Osteoblast (primary cell): ENCODE data around the gene TICAM2. TPM values are rescaled to one million over a fixed set of nuclear protein-coding genes. Genes with fewer than 3 reads are reported as not detected.

Experiments used
- DNase-seq: peaks from one replicate; pipeline ENCODE4 v3.0.0; 2011; ENCODE audit warnings: low spot score, mixed read lengths; ENCODE audit not compliant: insufficient read length; ENCODE audit errors: missing footprints
- H2AFZ ChIP-seq: 2 replicates; pipeline ENCODE4 v1.6.0; 2011; ENCODE audit warnings: mild to moderate bottlenecking, low read length
- H3K27ac ChIP-seq: 2 replicates; pipeline ENCODE4 v1.5.1; 2011; ENCODE audit warnings: mild to moderate bottlenecking, low read depth, low read length, moderate library complexity
- H3K27me3 ChIP-seq: 2 replicates; pipeline ENCODE4 v1.6.0; 2012; ENCODE audit warnings: mild to moderate bottlenecking, control low read depth, inconsistent platforms, low read length, moderate library complexity; ENCODE audit not compliant: insufficient read depth
- H3K36me3 ChIP-seq: 2 replicates; pipeline ENCODE4 v1.5.1; 2011; ENCODE audit warnings: mild to moderate bottlenecking, low read length, control low read depth, moderate library complexity; ENCODE audit not compliant: insufficient read depth
- H3K4me1 ChIP-seq: 2 replicates; pipeline ENCODE4 v1.5.1; 2011; ENCODE audit warnings: mild to moderate bottlenecking, low read length, control low read depth, moderate library complexity; ENCODE audit not compliant: insufficient read depth
- H3K4me2 ChIP-seq: 2 replicates; pipeline ENCODE4 v1.6.0; 2011; ENCODE audit warnings: mild to moderate bottlenecking, low read length; ENCODE audit not compliant: insufficient read depth
- H3K4me3 ChIP-seq: fragments of 200-600 bp; sonication (generic); 3 replicates; pipeline ENCODE4 v1.5.1; 2012; ENCODE audit warnings: mild to moderate bottlenecking, low read length, inconsistent platforms; ENCODE audit not compliant: insufficient read depth
- H3K79me2 ChIP-seq: 2 replicates; pipeline ENCODE4 v1.6.0; 2012; ENCODE audit warnings: mild to moderate bottlenecking, low read length, control low read depth, inconsistent platforms; ENCODE audit not compliant: insufficient read depth
- H3K9me3 ChIP-seq: 2 replicates; pipeline ENCODE4 v1.5.1; 2011; ENCODE audit warnings: low read depth, low read length, control low read depth
- H4K20me1 ChIP-seq: 2 replicates; pipeline ENCODE4 v1.6.0; 2012; ENCODE audit warnings: mild to moderate bottlenecking, low read length, control low read depth; ENCODE audit not compliant: insufficient read depth
- CTCF ChIP-seq: IDR thresholded peaks from 2 replicates; pipeline ENCODE4 v1.5.1; 2011; ENCODE audit warnings: mild to moderate bottlenecking, low read depth, low read length, moderate library complexity; ENCODE audit errors: extremely low read depth
- total RNA-seq: library from RNA; depleted of rRNA; stranded (reverse); fragments of >200 nt; gene quantifications from 2 replicates; pipeline ENCODE4 v1.2.3, GENCODE V29; 2012

Gene TICAM2
- total RNA-seq, 1 donor = 6.9 TPM

GRCh38 chr5:115565233-115565632, 37.0 kb downstream of the TICAM2 start:
- no peak for TF ChIP-seq CTCF
- Histone ChIP-seq H3K4me2 (no peak overlapping the region), H3K36me3 (no peaks in the 10 kb centered on the region), H3K79me2 (no peaks in the 10 kb centered on the region), H2AFZ (no peak overlapping the region), H3K4me1 (no peaks in the 10 kb centered on the region), H3K27ac (no peak overlapping the region), H3K4me3 (no peak overlapping the region), H3K9me3 (no peaks in the 10 kb centered on the region), H4K20me1 (no peaks in the 10 kb centered on the region), H3K27me3 (no peaks in the 10 kb centered on the region)
- DNase-seq = no peak

DNA sequence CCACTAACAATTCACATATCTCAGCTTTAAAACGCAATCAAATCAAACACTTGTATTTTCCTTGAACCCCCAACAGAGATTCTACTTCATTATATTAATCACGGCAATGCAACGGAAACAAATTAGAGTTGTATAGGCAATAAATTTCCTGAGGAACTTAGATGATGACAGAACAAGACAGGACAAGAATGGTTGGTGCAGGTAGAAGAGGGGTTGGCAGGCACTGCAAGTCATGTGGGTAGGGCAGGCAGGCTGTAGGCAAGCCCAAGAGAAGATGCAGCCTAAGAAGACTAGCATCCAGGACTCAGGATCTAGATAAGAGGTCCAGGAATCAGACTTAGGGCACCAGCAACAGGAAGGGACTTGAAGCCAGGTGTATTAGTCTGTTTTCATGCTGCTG, 41.1 kb downstream of the TICAM2 start:
- H3K4me2 ChIP-seq = no peak overlapping the region
- DNase-seq = no peak
- no peaks in the 10 kb centered on the region for H4K20me1 ChIP-seq
- H3K9me3 ChIP-seq = no peaks in the 10 kb centered on the region
- H3K79me2 ChIP-seq = no peaks in the 10 kb centered on the region
- TF ChIP-seq CTCF = no peak
- no peak overlapping the region for H3K4me3 ChIP-seq
- H3K36me3 ChIP-seq = no peaks in the 10 kb centered on the region
- no peak overlapping the region for H3K27ac ChIP-seq
- H2AFZ ChIP-seq = no peak overlapping the region
- no peaks in the 10 kb centered on the region for H3K27me3 ChIP-seq
- H3K4me1 ChIP-seq = peaks cover 12% of the 10 kb centered on the region

- Histone ChIP-seq H3K9me3 (no peaks in the 10 kb centered on the region), H3K4me2 (no peak overlapping the region), H3K4me1 (peaks cover 12% of the 10 kb centered on the region), H4K20me1 (no peaks in the 10 kb centered on the region), H3K4me3 (no peak overlapping the region), H2AFZ (no peak overlapping the region), H3K27ac (peak overlapping the region; percentile 59), H3K36me3 (no peaks in the 10 kb centered on the region), H3K27me3 (no peaks in the 10 kb centered on the region), H3K79me2 (no peaks in the 10 kb centered on the region)
- TF ChIP-seq CTCF = no peak
- DNase-seq = no peak
These were observed 42.8 kb downstream of the TICAM2 start for GRCh38 chr5:115559524-115559923.

DNA sequence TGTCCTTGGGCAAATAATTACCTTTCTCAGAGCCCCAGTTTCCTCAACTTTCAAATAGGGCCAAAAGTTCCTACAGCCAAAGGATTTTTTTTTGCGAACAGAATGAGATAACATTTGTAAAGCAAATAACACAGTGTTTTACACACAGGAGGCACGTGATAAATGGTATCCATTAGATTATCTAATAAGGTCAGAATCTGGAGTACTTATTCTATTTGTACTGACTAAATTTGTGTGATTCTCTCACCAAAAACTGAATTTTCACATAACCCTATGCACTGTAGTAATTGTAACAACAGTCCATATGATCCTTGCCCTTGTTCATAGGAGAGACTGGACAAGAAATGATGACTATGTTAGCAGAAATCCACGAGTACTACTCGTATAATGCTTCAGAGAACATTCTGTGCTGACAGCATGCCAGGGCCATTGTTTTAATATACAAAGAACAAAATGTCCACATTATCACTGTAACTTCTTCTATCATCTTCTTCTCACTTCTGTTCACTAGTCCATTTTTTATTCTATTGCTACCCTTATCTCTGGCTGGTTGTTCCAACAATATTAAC, 43.8 kb downstream of the TICAM2 start:
- Histone ChIP-seq H3K27ac (peak overlapping the region; percentile 59), H3K36me3 (no peaks in the 10 kb centered on the region), H3K27me3 (no peaks in the 10 kb centered on the region), H3K9me3 (no peaks in the 10 kb centered on the region), H3K4me2 (no peak overlapping the region), H3K4me1 (peaks cover 12% of the 10 kb centered on the region), H3K4me3 (no peak overlapping the region), H4K20me1 (no peaks in the 10 kb centered on the region), H3K79me2 (no peaks in the 10 kb centered on the region), H2AFZ (no peak overlapping the region)
- no peak for DNase-seq
- no peak for TF ChIP-seq CTCF
